WTC11 (cell line): ENCODE measurements around the gene ACSBG1. TPM values are rescaled to one million over a fixed set of nuclear protein-coding genes. Genes with fewer than 3 reads are reported as not detected.
A peak's percentile ranks its signal among the peaks of the same experiment; 100 is the strongest.

ENCODE experiments used
- ARID4B ChIP-seq: sonication (generic); formaldehyde crosslinking; IDR thresholded peaks from 2 replicates; pipeline ENCODE4 v1.8.0; 2023; ENCODE audit warnings: missing genetic modification reagents, mild to moderate bottlenecking, borderline replicate concordance
- ATF3 ChIP-seq: sonication (generic); formaldehyde crosslinking; conservative IDR thresholded peaks from 2 replicates; pipeline ENCODE4 v1.8.1; 2022; ENCODE audit warnings: mild to moderate bottlenecking, missing genetic modification reagents
- CDX4 ChIP-seq: fragments of 250-450 bp; sonication (Bioruptor Pico); IDR thresholded peaks from 2 replicates; pipeline ENCODE4 v1.9.0; 2021; ENCODE audit warnings: moderate library complexity, mild to moderate bottlenecking, inconsistent platforms, borderline replicate concordance
- CREB1 ChIP-seq: sonication (generic); formaldehyde crosslinking; IDR thresholded peaks from 2 replicates; pipeline ENCODE4 v1.8.0; 2023; ENCODE audit warnings: mild to moderate bottlenecking, missing genetic modification reagents
- CREM ChIP-seq: sonication (generic); formaldehyde crosslinking; IDR thresholded peaks from 2 replicates; pipeline ENCODE4 v1.8.1; 2022; ENCODE audit warnings: mild to moderate bottlenecking, missing genetic modification reagents, moderate library complexity
- ELF4 ChIP-seq: sonication (generic); formaldehyde crosslinking; IDR thresholded peaks from 2 replicates; pipeline ENCODE4 v1.8.1; 2022; ENCODE audit warnings: low read depth, mild to moderate bottlenecking, moderate library complexity, missing genetic modification reagents
- ERG ChIP-seq: fragments of 250-450 bp; sonication (Bioruptor Pico); IDR thresholded peaks from 2 replicates; pipeline ENCODE4 v1.8.0; 2021; ENCODE audit warnings: mild to moderate bottlenecking
- FOXJ3 ChIP-seq: sonication (generic); formaldehyde crosslinking; IDR thresholded peaks from 2 replicates; pipeline ENCODE4 v1.9.0; 2021; ENCODE audit warnings: missing genetic modification reagents, mild to moderate bottlenecking, borderline replicate concordance
- HMGA2 ChIP-seq: fragments of 250-450 bp; sonication (Bioruptor Pico); IDR thresholded peaks from 2 replicates; pipeline ENCODE4 v1.4.0; 2021; ENCODE audit warnings: mild to moderate bottlenecking, moderate library complexity
- KAT7 ChIP-seq: sonication (generic); formaldehyde crosslinking; IDR thresholded peaks from 2 replicates; pipeline ENCODE4 v1.8.1; 2023; ENCODE audit warnings: missing genetic modification reagents, mild to moderate bottlenecking, borderline replicate concordance
- MLX ChIP-seq: sonication (generic); formaldehyde crosslinking; IDR thresholded peaks from 2 replicates; pipeline ENCODE4 v1.8.1; 2023; ENCODE audit warnings: mild to moderate bottlenecking, missing genetic modification reagents, moderate library complexity
- NFYB ChIP-seq: sonication (generic); formaldehyde crosslinking; conservative IDR thresholded peaks from 2 replicates; pipeline ENCODE4 v1.8.0; 2022; ENCODE audit warnings: low read depth, missing genetic modification reagents
- NR1H2 ChIP-seq: sonication (generic); formaldehyde crosslinking; IDR thresholded peaks from 2 replicates; pipeline ENCODE4 v1.9.0; 2021; ENCODE audit warnings: mild to moderate bottlenecking, moderate library complexity, missing genetic modification reagents
- NR2C2 ChIP-seq: sonication (generic); formaldehyde crosslinking; IDR thresholded peaks from 2 replicates; pipeline ENCODE4 v1.8.0; 2022; ENCODE audit warnings: mild to moderate bottlenecking, missing genetic modification reagents
- OVOL2 ChIP-seq: fragments of 250-450 bp; sonication (Bioruptor Pico); IDR thresholded peaks from 2 replicates; pipeline ENCODE4 v1.9.0; 2021; ENCODE audit warnings: mild to moderate bottlenecking, borderline replicate concordance
- SMAD3 ChIP-seq: sonication (generic); formaldehyde crosslinking; IDR thresholded peaks from 2 replicates; pipeline ENCODE4 v1.8.0; 2022; ENCODE audit warnings: missing genetic modification reagents, mild to moderate bottlenecking, borderline replicate concordance
- SMAD4 ChIP-seq: sonication (generic); formaldehyde crosslinking; IDR thresholded peaks from 2 replicates; pipeline ENCODE4 v1.8.0; 2022; ENCODE audit warnings: mild to moderate bottlenecking, missing genetic modification reagents
- TEAD1 ChIP-seq: sonication (generic); formaldehyde crosslinking; IDR thresholded peaks from 2 replicates; pipeline ENCODE4 v1.8.0; 2022; ENCODE audit warnings: mild to moderate bottlenecking, missing genetic modification reagents
- TP53 ChIP-seq: sonication (generic); formaldehyde crosslinking; IDR thresholded peaks from 2 replicates; pipeline ENCODE4 v1.8.1; 2023; ENCODE audit warnings: mild to moderate bottlenecking, missing genetic modification reagents
- ZNF317 ChIP-seq: sonication (generic); formaldehyde crosslinking; IDR thresholded peaks from 2 replicates; pipeline ENCODE4 v1.8.1; 2023; ENCODE audit warnings: low read depth, mild to moderate bottlenecking, moderate library complexity, missing genetic modification reagents, borderline replicate concordance
- ZNF425 ChIP-seq: fragments of 250-450 bp; sonication (Bioruptor Pico); conservative IDR thresholded peaks from 2 replicates; pipeline ENCODE4 v1.9.0; 2021; ENCODE audit warnings: mild to moderate bottlenecking
- ZNF532 ChIP-seq: fragments of 250-450 bp; sonication (Bioruptor Pico); IDR thresholded peaks from 2 replicates; pipeline ENCODE4 v1.9.0; 2021; ENCODE audit warnings: mild to moderate bottlenecking, borderline replicate concordance
- total RNA-seq: library from RNA; stranded (reverse); gene quantifications from 3 replicates; pipeline ENCODE4 v1.2.3, GENCODE V29; 2021

Gene ACSBG1
- total RNA-seq, 1 experiment from 2014 or later: 5.8 TPM

- TF ChIP-seq ZNF317 (CRISPR knock-in tag): no peak
- no peak for TF ChIP-seq TEAD1 (CRISPR knock-in tag)
- TF ChIP-seq HMGA2: no peak
- no peak for TF ChIP-seq CREM (CRISPR knock-in tag)
- TF ChIP-seq CREB1 (CRISPR knock-in tag): no peak
- TF ChIP-seq NR1H2 (CRISPR knock-in tag): no peak
- no peak for TF ChIP-seq SMAD4 (CRISPR knock-in tag)
- peak; percentile 62; the same call in 1 of the 2 replicates for TF ChIP-seq TP53 (CRISPR knock-in tag)
- no peak for TF ChIP-seq OVOL2
- TF ChIP-seq SMAD3 (CRISPR knock-in tag): no peak
- no peak for TF ChIP-seq MLX (CRISPR knock-in tag)
- TF ChIP-seq ERG (CRISPR knock-in tag): no peak
- no peak for TF ChIP-seq ATF3 (CRISPR knock-in tag)
- no peak for TF ChIP-seq ELF4
- peak; percentile 85; the same call in 1 of the 2 replicates for TF ChIP-seq KAT7
- TF ChIP-seq ZNF425: no peak
- no peak for TF ChIP-seq ZNF532 (CRISPR knock-in tag)
- TF ChIP-seq NFYB (CRISPR knock-in tag): no peak; the same call in 1 of the 2 replicates
- TF ChIP-seq ARID4B (CRISPR knock-in tag): 0 out of 2 replicates have a peak, but pooled peaks have one; percentile 32
- no peak for TF ChIP-seq CDX4 (CRISPR knock-in tag)
- no peak for TF ChIP-seq FOXJ3 (CRISPR knock-in tag)
- no peak for TF ChIP-seq NR2C2 (CRISPR knock-in tag)
Measured at GRCh38 chr15:78149068-78149804, 85.1 kb downstream of the ACSBG1 start, which contains the start of gene IDH3A (continued).
